Type B pancreatic cell (in vitro differentiated cells): ENCODE results near the gene CIAO2B. TPM values are rescaled to one million over a fixed set of nuclear protein-coding genes. Genes with fewer than 3 reads are reported as not detected.

Experiments used
- DNase-seq: peaks from one replicate; pipeline ENCODE4 v3.0.0; 2021; ENCODE audit warnings: mixed read lengths; ENCODE audit not compliant: unreplicated experiment; ENCODE audit errors: extremely low spot score
- H3K27ac Mint-ChIP-seq: 2 replicates; pipeline ENCODE4 v1.8.0; 2021; ENCODE audit warnings: mild to moderate bottlenecking, mixed read lengths
- H3K27me3 Mint-ChIP-seq: 2 replicates; pipeline ENCODE4 v1.8.0; 2021; ENCODE audit warnings: mixed read lengths
- H3K36me3 Mint-ChIP-seq: 2 replicates; pipeline ENCODE4 v1.8.0; 2021; ENCODE audit warnings: mixed read lengths
- H3K4me1 Mint-ChIP-seq: one replicate; pipeline ENCODE4 v1.8.0; 2021; ENCODE audit warnings: mixed read lengths; ENCODE audit not compliant: unreplicated experiment
- H3K4me3 Mint-ChIP-seq: 2 replicates; pipeline ENCODE4 v1.8.0; 2021; ENCODE audit warnings: mild to moderate bottlenecking, mixed read lengths
- H3K9me3 Mint-ChIP-seq: 2 replicates; pipeline ENCODE4 v1.8.0; 2021; ENCODE audit warnings: mixed read lengths
- CTCF ChIP-seq: fragments of 200-600 bp; sonication (generic); conservative IDR thresholded peaks from 2 replicates; pipeline ENCODE4 v1.5.0; 2021; ENCODE audit warnings: antibody characterized with exemption, mild to moderate bottlenecking
- total RNA-seq: library from RNA; stranded (reverse); gene quantifications from 2 replicates; pipeline ENCODE4 v1.2.1, GENCODE V29; 2021; ENCODE audit warnings: low replicate concordance

Gene CIAO2B
- total RNA-seq, 1 donor from 2014 or later = 71.3 TPM

DNA sequence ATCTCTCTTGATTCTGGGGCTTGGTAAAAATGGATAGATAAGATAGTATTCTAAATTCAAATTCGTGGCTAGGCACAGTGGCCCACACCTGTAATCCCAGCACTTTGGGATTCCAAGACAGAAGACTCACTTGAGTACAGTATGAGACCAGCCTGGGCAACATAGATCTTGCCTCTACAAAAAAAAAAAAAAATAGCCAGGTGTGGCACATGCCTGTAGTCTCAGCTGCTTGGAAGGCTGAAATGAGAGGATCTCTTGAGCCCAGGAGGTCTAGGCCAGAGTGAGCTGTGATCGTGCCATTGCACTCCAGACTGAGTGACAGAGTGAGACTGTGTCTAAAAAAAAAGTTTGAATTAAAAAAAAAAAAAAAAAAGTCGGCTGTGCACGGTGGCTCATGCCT lies 44.6 kb downstream of the CIAO2B start:
- Mint-ChIP-seq H3K27ac (peak overlapping the region; percentile 29), H3K27me3 (no peaks in the 10 kb centered on the region), H3K4me3 (no peak overlapping the region), H3K36me3 (peaks cover 14% of the 10 kb centered on the region), H3K4me1 (no peaks in the 10 kb centered on the region), H3K9me3 (no peaks in the 10 kb centered on the region)
- DNase-seq = no peak
- TF ChIP-seq CTCF = no peak

DNA sequence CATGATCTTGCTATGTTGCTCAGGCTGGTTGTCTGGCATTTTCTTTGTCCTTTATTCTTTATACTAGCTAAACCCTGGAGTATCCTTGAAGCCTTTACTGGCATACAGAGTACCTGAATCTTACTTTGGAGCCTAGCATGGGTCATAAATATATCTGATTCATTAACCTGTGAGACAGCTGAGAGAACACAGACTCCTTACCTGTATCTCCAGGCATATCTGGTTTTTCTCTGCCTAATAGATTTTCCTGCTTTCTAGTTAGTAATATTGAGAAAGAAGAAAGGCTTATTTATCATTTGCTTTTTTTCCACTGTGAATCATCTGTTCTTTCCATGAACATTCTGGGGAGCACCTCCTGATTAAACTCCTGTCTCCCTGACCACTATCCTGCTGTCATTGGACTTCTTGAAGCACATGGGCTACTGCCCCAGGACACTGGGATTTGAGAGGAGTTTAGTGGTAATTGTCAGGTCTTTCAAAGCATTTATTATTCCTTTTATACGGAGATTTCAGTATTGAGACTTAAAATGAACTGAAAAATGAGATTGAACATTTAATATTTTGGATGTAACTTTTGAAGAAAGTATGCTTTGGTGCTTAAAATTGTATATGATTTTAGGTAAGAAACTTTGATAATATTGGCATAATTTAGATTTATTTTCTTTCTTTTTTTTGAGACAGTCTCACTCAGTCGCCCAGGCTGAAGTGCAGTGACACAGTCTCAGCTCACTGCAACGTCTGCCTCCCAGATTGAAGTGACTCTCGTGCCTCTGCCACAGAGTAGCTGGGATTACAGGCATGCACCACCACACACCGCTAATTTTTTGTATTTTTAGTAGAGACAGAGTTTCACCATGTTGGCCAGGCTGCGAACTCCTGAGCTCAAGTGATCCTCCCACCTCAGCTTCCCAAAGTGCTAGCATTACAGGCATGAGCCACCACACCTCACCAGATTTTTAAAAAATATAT lies 45.3 kb downstream of the CIAO2B start:
- H3K4me3 Mint-ChIP-seq = no peak overlapping the region

GRCh38 chr16:66886914-66887313 lies 47.3 kb downstream of the CIAO2B start:
- H3K4me1 Mint-ChIP-seq = no peaks in the 10 kb centered on the region
- H3K4me3 Mint-ChIP-seq = peak overlapping the region; percentile 16
- H3K36me3 Mint-ChIP-seq = peaks cover 14% of the 10 kb centered on the region
- no peak for DNase-seq
- TF ChIP-seq CTCF = no peak
- no peaks in the 10 kb centered on the region for H3K9me3 Mint-ChIP-seq
- H3K27me3 Mint-ChIP-seq = no peaks in the 10 kb centered on the region
- peak overlapping the region; percentile 63 for H3K27ac Mint-ChIP-seq

More for the DNA sequence above, 45.3 kb downstream of the CIAO2B start:
- Mint-ChIP-seq H3K27me3 (no peaks in the 10 kb centered on the region), H3K36me3 (peaks cover 14% of the 10 kb centered on the region), H3K4me1 (no peaks in the 10 kb centered on the region), H3K27ac (peak overlapping the region; percentile 29), H3K9me3 (no peaks in the 10 kb centered on the region)
- no peak for DNase-seq
- no peak for TF ChIP-seq CTCF

- Mint-ChIP-seq H3K27me3 (no peaks in the 10 kb centered on the region), H3K4me1 (no peaks in the 10 kb centered on the region), H3K27ac (peak overlapping the region; percentile 63), H3K4me3 (peak overlapping the region; percentile 16), H3K9me3 (no peaks in the 10 kb centered on the region), H3K36me3 (peaks cover 14% of the 10 kb centered on the region)
- no peak for TF ChIP-seq CTCF
- DNase-seq = no peak
These were observed 47.9 kb downstream of the CIAO2B start for GRCh38 chr16:66886321-66886720.

- H3K9me3 Mint-ChIP-seq = no peaks in the 10 kb centered on the region
- TF ChIP-seq CTCF = no peak
- H3K36me3 Mint-ChIP-seq = peaks cover 10% of the 10 kb centered on the region
- H3K27me3 Mint-ChIP-seq = no peaks in the 10 kb centered on the region
- H3K27ac Mint-ChIP-seq = peak overlapping the region; percentile 63
- H3K4me3 Mint-ChIP-seq = peak overlapping the region; percentile 53
- peaks cover under 1% of the 10 kb centered on the region for H3K4me1 Mint-ChIP-seq
- DNase-seq = no peak
These were observed 48.7 kb downstream of the CIAO2B start for GRCh38 chr16:66885491-66885890.
